ENCODE results near the gene SMTNL1.

GRCh38 chr11:57562596-57562995, 25.2 kb downstream of the SMTNL1 start:
- TF ChIP-seq ZNF512 (CRISPR knock-in tag; IDR thresholded peaks at IDR 0.05; ENCODE audit: borderline replicate concordance) (no peak), CTCF (IDR thresholded peaks at IDR 0.05) (no peak), CBFB (CRISPR knock-in tag; IDR thresholded peaks at IDR 0.05; ENCODE audit: low read depth) (no peak), USF2 (CRISPR knock-in tag; IDR thresholded peaks at IDR 0.05) (no peak), MXD4 (CRISPR knock-in tag; IDR thresholded peaks at IDR 0.05; ENCODE audit: borderline replicate concordance) (no peak), ZNF232 (CRISPR knock-in tag; IDR thresholded peaks at IDR 0.05) (no peak), ZBTB21 (CRISPR knock-in tag; IDR thresholded peaks at IDR 0.05; ENCODE audit: borderline replicate concordance) (no peak), TEAD1 (CRISPR knock-in tag; IDR thresholded peaks at IDR 0.05) (no peak), IRF2 (CRISPR knock-in tag; IDR thresholded peaks at IDR 0.05; ENCODE audit: borderline replicate concordance, low read depth) (no peak), CREB1 (CRISPR knock-in tag; IDR thresholded peaks at IDR 0.05) (no peak), ZNF416 (CRISPR knock-in tag; IDR thresholded peaks at IDR 0.05) (no peak), RORB (CRISPR knock-in tag; IDR thresholded peaks at IDR 0.05) (no peak), ATF1 (CRISPR knock-in tag; IDR thresholded peaks at IDR 0.05) (no peak)

Data from WTC11 (cell line).